SIG-M5 (cell line): ENCODE measurements around the gene CHRDL2.

ENCODE experiments used
- DNase-seq: peaks from one replicate; lab custom pipeline; 2025; lab: John Stamatoyannopoulos, UW

Gene CHRDL2

GRCh38 chr11:74710281-74710938, 20.8 kb downstream of the CHRDL2 start:
- DNase-seq = no peak

- no peak for DNase-seq
Observed at GRCh38 chr11:74709175-74709574, 22.1 kb downstream of the CHRDL2 start.

- DNase-seq = no peak
Observed at GRCh38 chr11:74707602-74708510, 23.4 kb downstream of the CHRDL2 start.

- no peak for DNase-seq
Observed at GRCh38 chr11:74707182-74707581, 24.0 kb downstream of the CHRDL2 start.

GRCh38 chr11:74703211-74703610, 28.0 kb downstream of the CHRDL2 start:
- DNase-seq = no peak

GRCh38 chr11:74702383-74703007, 28.7 kb downstream of the CHRDL2 start:
- DNase-seq = no peak

- no peak for DNase-seq
Observed at GRCh38 chr11:74701351-74701750, 29.9 kb downstream of the CHRDL2 start.

GRCh38 chr11:74699615-74700396, 31.4 kb downstream of the CHRDL2 start:
- no peak for DNase-seq

- DNase-seq = no peak
Observed at GRCh38 chr11:74697722-74698121, 33.5 kb downstream of the CHRDL2 start.

- no peak for DNase-seq
Observed at GRCh38 chr11:74696939-74697675, 34.1 kb downstream of the CHRDL2 start.

- no peak for DNase-seq
Observed at GRCh38 chr11:74696500-74696899, 34.7 kb downstream of the CHRDL2 start.

GRCh38 chr11:74695705-74696280, 35.4 kb downstream of the CHRDL2 start:
- DNase-seq = no peak

- no peak for DNase-seq
Observed at GRCh38 chr11:74694136-74694930, 36.9 kb downstream of the CHRDL2 start.

GRCh38 chr11:74693531-74693930, 37.7 kb downstream of the CHRDL2 start:
- no peak for DNase-seq

GRCh38 chr11:74691755-74692154, 39.5 kb downstream of the CHRDL2 start:
- no peak for DNase-seq

GRCh38 chr11:74689666-74690065, 41.6 kb downstream of the CHRDL2 start:
- no peak for DNase-seq

GRCh38 chr11:74687237-74688023, 43.8 kb downstream of the CHRDL2 start:
- DNase-seq = peak; percentile 3

- no peak for DNase-seq
Observed at GRCh38 chr11:74686792-74687191, 44.4 kb downstream of the CHRDL2 start.

GRCh38 chr11:74685905-74686304, 45.3 kb downstream of the CHRDL2 start:
- no peak for DNase-seq
